GM18505 (cell line): ENCODE data around the gene CEP70.
"Not testable (repeated sequence)": the region's sequence is repeated elsewhere in the genome, so short reads cannot be mapped to it uniquely, and the experiment has no call there.

Experiments
- ATAC-seq: cut with Tn5 transposase; IDR thresholded peaks from one replicate; pipeline ENCODE4 v1.9.1; 2021; ENCODE audit not compliant: unreplicated experiment
- POLR2A ChIP-seq: IDR thresholded peaks from 4 replicates; pipeline ENCODE4 v1.6.1; 2011; ENCODE audit warnings: borderline replicate concordance; ENCODE audit not compliant: insufficient read depth, insufficient read length; ENCODE audit errors: extremely low read depth

CEP70 gene

DNA sequence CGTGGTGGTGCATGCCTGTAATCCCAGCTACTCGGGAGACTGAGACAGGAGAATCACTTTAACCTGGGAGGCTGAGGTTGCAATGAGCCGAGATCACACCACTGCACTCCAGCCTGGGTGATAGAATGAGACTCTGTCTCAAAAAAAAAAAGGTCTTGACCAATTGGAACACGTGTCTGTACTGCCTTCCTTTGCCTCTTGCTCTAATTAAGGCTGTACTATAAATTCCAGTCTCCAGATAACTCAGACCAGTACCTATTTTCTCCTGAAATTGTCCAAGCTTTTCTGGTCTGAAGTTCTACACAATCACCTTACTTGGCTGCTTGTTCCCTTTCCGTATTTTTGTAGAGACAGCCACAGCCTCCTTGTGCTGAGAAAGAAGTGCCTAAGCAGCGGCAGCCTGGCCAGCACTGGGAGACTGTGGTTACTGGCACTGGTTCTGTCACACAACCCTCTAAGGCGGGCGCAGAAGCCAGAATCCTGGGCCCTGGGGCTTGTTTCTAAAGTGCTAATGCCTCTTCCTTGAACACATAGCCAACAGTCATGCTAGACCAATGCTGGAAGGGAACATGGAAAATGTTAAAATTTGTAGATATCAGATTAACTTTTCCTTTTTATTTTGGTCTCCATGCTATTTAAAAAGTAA lies 6.2 kb upstream of the CEP70 start:
- TF ChIP-seq POLR2A: no peak
- no peak for ATAC-seq

DNA sequence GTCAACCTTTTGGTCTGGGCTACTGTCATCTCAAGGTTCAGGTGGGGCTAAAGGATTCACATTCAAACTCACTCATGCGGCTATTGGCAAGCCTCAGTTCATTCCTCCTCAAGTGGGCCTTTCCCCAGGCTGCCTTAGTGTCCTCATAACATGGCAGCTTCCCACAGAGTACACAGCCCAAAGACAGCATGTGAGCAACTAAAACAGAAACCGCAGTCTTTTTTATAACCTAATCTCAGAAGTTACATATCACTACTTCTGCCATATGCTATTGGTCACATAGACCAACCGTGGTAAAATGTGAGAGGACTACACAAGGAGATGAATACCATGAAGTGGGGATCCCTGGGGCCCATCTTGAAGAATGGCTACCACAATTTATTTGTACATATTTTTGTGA lies 4.5 kb upstream of the CEP70 start:
- ATAC-seq: no peak
- no peak for TF ChIP-seq POLR2A

DNA sequence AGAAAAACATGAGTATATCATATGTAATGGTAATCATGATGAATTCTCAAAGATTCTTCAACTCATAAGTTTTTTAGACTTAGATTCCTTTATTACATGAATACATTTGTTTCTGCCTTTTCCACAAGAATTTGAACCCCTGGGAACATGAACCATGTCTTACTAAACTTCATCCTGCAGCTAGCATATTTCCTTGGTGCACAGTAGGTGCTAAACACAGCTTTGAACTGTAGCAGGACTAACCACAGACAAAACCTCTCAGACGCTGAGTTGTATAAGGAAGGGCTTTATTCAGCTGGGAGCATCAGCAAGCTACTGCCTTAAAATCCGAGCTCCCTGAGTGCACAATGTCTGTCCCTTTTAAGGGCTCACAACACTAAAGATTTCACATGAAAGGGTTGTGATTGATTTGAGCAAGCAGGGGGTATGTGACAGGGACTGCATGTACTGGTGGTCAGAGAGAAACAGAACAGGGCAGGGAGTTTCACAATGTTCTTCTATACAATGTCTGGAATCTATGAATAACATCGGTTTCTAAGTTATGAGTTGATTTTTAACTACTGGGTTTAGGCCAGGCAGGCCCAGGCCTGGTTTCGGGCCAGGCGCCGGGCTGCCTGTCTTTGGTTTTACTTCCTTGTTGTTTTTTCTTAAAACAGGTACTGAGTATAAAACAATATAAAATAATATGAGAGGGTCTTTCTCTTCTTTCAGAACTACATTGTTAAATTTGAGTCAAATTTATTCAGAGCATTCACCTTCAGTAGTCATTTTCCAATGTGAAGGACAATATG lies 3.3 kb upstream of the CEP70 start:
- ATAC-seq: not testable (repeated sequence)

DNA sequence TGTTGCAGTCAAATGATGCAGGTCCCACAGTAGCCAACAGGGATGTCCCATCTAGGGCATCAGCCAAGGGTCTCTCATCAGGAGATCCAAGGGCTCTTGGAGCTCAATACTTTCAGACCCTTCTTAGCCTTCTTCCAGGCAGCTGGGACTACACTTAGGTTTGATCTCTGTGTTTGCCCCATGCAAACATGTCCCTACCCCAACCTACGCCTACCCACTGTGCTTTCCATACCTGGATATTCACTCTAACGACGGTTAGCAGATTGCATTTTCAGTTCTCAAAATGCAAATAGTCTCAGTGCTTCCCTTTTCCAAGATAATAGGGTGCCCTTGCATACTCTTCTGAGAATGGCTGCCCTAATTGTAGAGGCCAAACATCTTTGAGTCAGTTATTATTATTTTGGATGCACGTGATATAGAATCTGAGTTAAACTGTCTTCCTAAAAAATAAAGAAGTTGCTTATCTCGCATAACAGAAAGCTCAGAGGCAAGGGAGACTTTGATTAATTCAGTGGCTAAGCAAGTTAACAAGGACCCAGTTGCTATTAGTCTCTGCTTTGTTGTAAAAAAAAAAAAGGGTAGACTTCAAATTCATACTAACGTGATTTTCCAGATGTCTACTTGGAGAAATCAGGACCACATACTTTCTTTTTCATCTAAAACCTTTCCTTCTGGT lies 1.0 kb upstream of the CEP70 start:
- ATAC-seq: no peak

DNA sequence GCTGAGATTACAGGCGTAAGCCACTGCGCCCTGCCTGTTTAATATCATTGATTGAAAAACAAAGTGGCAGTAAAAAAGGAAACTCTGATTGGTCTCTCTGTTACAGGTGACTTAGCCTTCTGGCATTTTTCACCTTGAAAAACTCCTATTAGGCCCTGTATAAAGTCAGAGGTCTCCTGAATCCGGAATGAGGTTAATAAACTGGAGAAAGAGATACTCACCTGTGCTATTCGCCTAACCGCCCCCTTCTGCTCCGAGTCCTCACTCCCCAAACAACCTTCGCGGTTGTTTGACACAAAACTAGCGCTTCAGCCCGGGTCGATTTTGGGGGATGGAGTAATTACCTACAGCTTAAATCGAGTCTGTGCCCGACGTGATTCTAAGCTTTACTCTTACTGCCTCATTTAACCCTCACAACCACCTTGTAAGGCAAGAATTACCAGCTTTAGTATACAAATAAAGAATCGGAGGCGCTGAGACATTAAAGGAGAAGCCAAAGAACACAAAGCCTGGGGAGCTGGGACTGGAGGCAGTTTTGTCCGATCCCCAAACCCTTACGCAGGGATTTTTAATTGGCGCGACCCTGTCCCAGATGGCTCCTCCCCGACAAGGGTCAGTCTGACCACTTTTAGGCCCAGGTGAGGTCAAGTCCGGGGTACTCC lies 441 bp downstream of the CEP70 start:
- ATAC-seq: no peak
- no peak for TF ChIP-seq POLR2A

More for the DNA sequence above, 1.0 kb upstream of the CEP70 start:
- no peak for TF ChIP-seq POLR2A

DNA sequence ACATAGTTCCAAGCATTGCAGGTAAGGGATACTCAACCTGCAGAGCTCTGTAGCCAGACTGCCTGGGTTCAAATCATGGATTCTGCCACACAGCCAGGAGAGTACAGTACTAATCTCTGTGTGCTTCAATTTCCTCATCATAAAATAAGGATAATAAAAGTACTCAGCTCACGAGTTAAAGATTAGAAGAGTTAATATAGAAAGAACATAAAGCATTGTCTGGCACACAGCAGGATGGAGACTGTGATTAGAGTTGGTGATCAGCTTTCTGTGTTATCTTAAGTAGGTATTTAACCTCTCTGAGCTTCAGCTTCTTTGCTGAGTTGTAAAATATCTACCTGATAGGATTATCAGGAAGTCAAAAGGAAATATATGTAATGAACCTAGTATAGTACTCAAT lies 2.7 kb downstream of the CEP70 start:
- no peak for TF ChIP-seq POLR2A

DNA sequence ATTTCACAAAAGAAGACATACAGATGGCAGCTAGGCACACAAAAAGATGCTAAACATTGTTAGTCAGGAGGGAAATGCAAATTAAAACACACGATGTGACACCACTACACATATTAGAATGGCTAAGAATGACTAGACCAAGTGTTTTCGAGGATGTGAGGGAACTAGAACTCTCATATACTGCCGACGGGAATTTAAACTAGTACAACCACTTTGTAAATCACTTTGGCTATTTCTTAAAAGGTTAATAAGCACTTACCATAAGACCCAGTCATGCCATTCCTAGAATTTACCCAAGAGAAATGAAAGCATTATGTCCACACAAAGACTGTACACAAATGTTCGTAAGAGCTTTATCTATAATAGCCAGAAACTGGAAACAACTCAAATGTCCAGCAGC lies 5.6 kb downstream of the CEP70 start:
- no peak for ATAC-seq
- TF ChIP-seq POLR2A: no peak

More for the DNA sequence above, 2.7 kb downstream of the CEP70 start:
- no peak for ATAC-seq

DNA sequence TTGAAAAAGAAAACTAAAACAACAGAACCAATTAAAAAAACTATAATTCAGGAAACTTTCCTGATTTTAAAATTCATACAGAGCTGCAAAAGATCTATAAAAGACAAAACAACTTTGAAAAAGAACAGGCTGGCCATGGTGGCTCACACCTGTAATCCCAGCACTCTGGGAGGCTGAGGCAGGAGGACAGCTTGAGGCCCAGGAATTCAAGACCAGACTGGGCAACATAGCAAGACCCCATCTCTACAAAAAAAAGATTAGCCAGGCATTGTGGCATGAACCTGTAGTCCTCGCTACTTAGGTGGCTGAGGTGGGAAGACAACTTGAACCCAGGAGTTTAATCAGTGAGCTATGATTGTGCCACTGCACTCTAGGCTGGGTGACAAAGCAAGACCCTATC lies 6.7 kb downstream of the CEP70 start:
- TF ChIP-seq POLR2A: no peak
- no peak for ATAC-seq

DNA sequence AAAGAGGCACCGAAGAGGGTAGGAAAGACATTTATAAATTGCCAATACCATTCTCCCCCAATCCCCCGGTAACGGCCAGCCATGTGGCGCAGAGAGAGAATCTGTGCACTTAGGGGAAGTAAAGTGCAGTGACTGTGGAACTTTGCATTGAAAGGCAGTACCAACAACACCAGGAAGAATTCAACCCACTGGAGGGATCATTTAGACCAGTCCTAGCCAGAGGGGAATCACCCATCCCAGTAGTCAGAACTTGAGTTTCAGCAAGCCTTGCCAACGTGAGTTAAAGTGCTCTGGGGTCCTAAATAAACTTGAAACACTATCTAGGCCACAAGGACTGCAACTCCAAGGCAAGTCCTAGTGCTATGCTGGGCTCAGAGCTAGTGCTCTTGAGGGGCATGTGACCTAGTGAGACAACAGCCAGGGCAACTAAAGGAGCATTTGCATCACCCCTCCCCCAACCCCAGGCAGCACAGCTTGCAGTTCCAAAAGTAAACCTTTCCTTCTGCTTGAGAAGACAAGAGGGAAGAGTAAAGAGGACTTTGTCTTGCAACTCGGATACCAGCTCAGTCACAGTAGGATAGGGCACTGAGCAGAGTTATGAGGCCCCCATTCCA lies 15.0 kb downstream of the CEP70 start:
- ATAC-seq: no peak
- TF ChIP-seq POLR2A: no peak

DNA sequence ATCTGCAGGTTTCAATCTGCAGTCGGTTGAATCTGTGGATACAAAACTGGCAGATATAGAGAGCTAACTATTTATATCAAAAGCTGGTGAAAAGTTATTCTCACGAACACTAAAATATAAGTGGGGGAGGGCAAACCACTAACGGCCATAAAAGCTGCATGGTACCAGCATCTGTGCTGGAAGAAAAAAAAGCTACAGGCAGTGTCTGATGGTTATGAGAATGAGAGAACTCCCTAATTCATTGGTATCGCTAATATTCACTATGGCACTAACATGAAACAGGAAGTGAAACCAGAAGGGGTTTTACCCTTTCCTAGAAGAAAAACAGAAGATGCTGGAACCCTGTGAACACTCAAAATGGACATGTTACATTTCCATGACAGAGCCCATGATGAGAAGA lies 15.9 kb downstream of the CEP70 start:
- TF ChIP-seq POLR2A: no peak
- peak; percentile 93 for ATAC-seq

DNA sequence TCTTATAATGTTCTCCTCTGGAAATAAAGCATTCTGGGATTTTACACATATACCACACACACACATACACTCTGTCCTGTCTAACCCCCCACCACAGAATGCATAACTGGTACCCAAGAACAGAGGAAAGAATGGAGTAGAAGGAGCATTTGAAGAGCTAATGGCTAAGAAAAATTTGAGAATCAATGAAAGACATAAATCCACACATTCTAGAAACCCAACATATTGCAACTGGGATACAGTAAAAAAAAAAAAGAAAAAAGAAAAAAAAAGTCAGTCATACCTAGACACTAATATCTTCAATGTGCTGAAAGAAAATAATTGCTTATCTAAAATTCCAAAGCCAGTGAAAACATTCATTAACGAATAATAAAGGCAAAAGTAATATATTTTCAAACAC lies 20.9 kb downstream of the CEP70 start:
- ATAC-seq: no peak
- TF ChIP-seq POLR2A: no peak

DNA sequence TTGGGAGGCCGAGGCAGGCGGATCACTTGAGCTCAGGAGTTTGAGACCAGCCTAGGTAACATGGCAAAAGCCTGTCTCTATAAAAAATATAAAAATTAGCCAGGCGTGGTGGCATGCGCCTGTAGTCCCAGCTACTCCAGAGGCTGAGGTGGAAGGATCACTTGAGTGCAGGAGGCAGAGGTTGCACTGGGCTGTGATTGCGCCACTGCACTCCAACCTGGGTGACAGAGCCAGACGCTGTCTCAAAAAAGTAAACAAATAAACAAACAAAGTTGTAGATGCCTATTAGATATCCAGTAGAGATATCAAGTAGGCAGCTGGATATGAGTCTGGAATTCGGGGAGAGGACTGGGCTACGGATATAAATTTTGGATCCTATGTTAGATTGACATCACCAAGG lies 24.4 kb downstream of the CEP70 start:
- not testable (repeated sequence) for ATAC-seq

DNA sequence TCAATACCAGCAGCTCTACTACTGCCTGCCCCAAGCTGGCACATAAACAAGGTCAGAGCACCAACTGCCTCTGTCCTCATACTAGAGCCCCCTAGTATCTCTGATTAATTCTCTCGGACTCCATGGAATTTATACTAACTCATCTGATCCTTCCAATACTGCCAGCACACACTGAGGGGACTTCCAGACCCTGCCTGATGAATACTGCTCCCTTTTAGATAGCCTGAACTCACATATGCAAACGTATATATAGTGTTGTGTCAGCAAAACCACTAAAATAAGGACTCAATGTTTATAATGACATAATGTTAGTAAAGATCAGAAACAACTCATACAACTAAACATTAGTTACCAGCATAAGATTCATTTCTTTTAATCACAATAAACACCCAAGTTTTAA lies 25.0 kb downstream of the CEP70 start:
- TF ChIP-seq POLR2A: no peak
- no peak for ATAC-seq

DNA sequence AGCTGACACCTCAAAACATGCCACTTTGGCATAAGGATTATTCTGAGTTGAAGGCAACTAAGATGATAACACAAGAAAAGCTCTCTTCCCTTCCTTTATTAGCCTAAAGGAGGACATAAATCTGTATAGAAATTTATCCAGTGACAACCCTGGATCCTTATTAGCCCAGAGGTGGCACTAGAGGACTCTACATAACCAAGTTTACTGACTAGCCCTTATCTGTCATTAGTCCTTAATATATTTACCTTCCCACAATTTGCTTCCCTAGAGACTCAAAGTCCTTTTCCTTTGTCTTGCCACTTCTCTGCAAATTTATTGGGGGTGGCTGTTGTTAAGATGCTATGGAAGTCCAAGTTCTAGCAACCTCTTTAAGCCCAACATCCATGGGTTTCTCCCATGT lies 26.7 kb downstream of the CEP70 start:
- no peak for ATAC-seq
- no peak for TF ChIP-seq POLR2A

DNA sequence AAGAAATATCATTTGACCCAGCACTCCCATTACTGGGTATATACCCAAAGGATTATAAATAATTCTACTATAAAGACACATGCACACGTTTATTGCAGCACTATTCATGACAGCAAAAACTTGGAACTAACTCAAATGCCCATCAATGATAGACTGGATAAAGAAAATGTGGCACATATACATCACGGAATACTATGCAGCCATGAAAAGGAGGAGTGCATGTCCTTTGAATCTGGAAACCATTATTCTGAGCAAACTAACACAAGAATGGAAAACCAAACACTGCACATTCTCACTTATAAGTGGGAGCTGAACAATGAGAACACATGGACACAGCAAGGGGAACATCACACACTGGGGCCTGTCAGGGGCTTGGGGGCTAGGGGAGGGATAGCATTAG lies 27.8 kb downstream of the CEP70 start:
- not testable (repeated sequence) for ATAC-seq

DNA sequence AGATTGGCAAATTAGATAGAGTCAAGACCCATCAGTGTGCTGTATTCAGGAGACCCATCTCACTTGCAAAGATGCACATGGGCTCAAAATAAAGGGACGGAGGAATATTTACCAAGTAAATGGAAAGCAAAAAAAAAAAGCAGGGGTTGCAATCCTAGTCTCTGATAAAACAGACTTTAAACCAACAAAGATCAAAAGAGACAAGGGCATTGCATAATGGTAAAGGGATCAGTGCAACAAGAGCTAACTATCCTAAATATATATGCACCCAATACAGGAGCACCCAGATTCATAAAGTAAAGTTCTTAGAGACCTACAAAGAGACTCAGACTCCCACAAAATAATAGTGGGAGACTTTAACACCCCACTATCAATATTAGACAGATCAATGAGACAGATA lies 31.2 kb downstream of the CEP70 start:
- ATAC-seq: not testable (repeated sequence)
